Karpas-422 (cell line): ENCODE measurements around the gene ARRDC3. TPM values are rescaled to one million over a fixed set of nuclear protein-coding genes. Genes with fewer than 3 reads are reported as not detected.

Experiments used
- DNase-seq: peaks from one replicate; pipeline ENCODE4 v3.0.0-alpha.2; 2015
- H2AFZ ChIP-seq: fragments of 200-600 bp; sonication (generic); 2 replicates; pipeline ENCODE4 v1.6.1; 2014; ENCODE audit warnings: antibody characterized with exemption, low read length, mixed read lengths
- H3K27ac ChIP-seq: fragments of 200-600 bp; sonication (generic); 2 replicates; pipeline ENCODE4 v1.5.1; 2014; ENCODE audit warnings: mild to moderate bottlenecking, low read length, moderate library complexity
- H3K27me3 ChIP-seq: fragments of 200-600 bp; sonication (generic); 2 replicates; pipeline ENCODE4 v1.6.1; 2014; ENCODE audit warnings: low read length, mixed read lengths
- H3K36me3 ChIP-seq: fragments of 200-600 bp; sonication (generic); 2 replicates; pipeline ENCODE4 v1.6.1; 2014; ENCODE audit warnings: low read length, mixed read lengths; ENCODE audit not compliant: insufficient read depth
- H3K4me1 ChIP-seq: fragments of 200-600 bp; sonication (generic); 2 replicates; pipeline ENCODE4 v1.6.1; 2014; ENCODE audit warnings: mild to moderate bottlenecking, low read length, mixed read lengths
- H3K4me2 ChIP-seq: fragments of 200-600 bp; sonication (generic); 2 replicates; pipeline ENCODE4 v1.6.1; 2014; ENCODE audit warnings: low read length, low read depth, mild to moderate bottlenecking; ENCODE audit not compliant: poor library complexity, severe bottlenecking
- H3K4me3 ChIP-seq: fragments of 200-600 bp; sonication (generic); 2 replicates; pipeline ENCODE4 v1.5.1; 2014; ENCODE audit warnings: mild to moderate bottlenecking, antibody characterized with exemption, low read length, mixed read lengths
- H3K79me2 ChIP-seq: fragments of 200-600 bp; sonication (generic); 2 replicates; pipeline ENCODE4 v1.6.1; 2014; ENCODE audit warnings: mild to moderate bottlenecking, low read length, mixed read lengths
- H3K9ac ChIP-seq: fragments of 200-600 bp; sonication (generic); 2 replicates; pipeline ENCODE4 v1.6.0; 2014; ENCODE audit warnings: low read length
- H3K9me2 ChIP-seq: fragments of 200-600 bp; sonication (generic), shearing (Covaris generic); replicated peaks from 2 replicates; pipeline ENCODE4 v1.6.0; 2014; ENCODE audit warnings: mild to moderate bottlenecking, low read length, moderate library complexity; ENCODE audit not compliant: insufficient read depth
- H3K9me3 ChIP-seq: fragments of 300-700, 200-600 bp; sonication (generic); 2 replicates; pipeline ENCODE4 v1.6.1; 2014; ENCODE audit warnings: low read length, mixed read lengths
- H4K20me1 ChIP-seq: fragments of 200-600 bp; sonication (generic); 2 replicates; pipeline ENCODE4 v1.6.1; 2014; ENCODE audit warnings: mild to moderate bottlenecking, antibody characterized with exemption, low read length, low read depth; ENCODE audit not compliant: insufficient read depth
- total RNA-seq: library from RNA; depleted of rRNA; stranded (reverse); fragments of >200 nt; shearing (Covaris generic); gene quantifications from 2 replicates; pipeline ENCODE4 v1.2.3, GENCODE V29; 2014; ENCODE audit warnings: low replicate concordance

The ARRDC3 gene
- total RNA-seq, 1 experiment from 2014 or later, result 17.8 TPM

GRCh38 chr5:91382530-91383026 lies 539 bp downstream of the ARRDC3 start:
- H3K79me2 ChIP-seq, result peaks cover 44% of the 10 kb centered on the region
- peaks cover 29% of the 10 kb centered on the region for H3K4me1 ChIP-seq
- H4K20me1 ChIP-seq, result no peaks in the 10 kb centered on the region
- peak overlapping the region; percentile 98 for H3K4me3 ChIP-seq
- no peaks in the 10 kb centered on the region for H3K9me3 ChIP-seq
- H3K36me3 ChIP-seq, result peaks cover 6% of the 10 kb centered on the region
- H3K27ac ChIP-seq, result peak overlapping the region; percentile 97
- peak; percentile 79 for DNase-seq
- no peaks in the 10 kb centered on the region for H3K9me2 ChIP-seq
- H2AFZ ChIP-seq, result no peak overlapping the region
- H3K27me3 ChIP-seq, result no peaks in the 10 kb centered on the region
- H3K9ac ChIP-seq, result peak overlapping the region; percentile 99
- peak overlapping the region; percentile 100 for H3K4me2 ChIP-seq

- Histone ChIP-seq H3K9ac (peak overlapping the region; percentile 99), H3K27ac (peak overlapping the region; percentile 97), H3K79me2 (peaks cover 49% of the 10 kb centered on the region), H3K36me3 (peaks cover 13% of the 10 kb centered on the region), H4K20me1 (no peaks in the 10 kb centered on the region), H3K9me2 (no peaks in the 10 kb centered on the region), H3K27me3 (no peaks in the 10 kb centered on the region), H3K4me1 (peaks cover 29% of the 10 kb centered on the region), H3K9me3 (no peaks in the 10 kb centered on the region), H2AFZ (0 out of 2 replicates have a peak overlapping the region, but pooled peaks have one; percentile 4), H3K4me3 (peak overlapping the region; percentile 98), H3K4me2 (peak overlapping the region; percentile 100)
- peak; percentile 91 for DNase-seq
These were observed 1.2 kb downstream of the ARRDC3 start for GRCh38 chr5:91381774-91382359.

DNA sequence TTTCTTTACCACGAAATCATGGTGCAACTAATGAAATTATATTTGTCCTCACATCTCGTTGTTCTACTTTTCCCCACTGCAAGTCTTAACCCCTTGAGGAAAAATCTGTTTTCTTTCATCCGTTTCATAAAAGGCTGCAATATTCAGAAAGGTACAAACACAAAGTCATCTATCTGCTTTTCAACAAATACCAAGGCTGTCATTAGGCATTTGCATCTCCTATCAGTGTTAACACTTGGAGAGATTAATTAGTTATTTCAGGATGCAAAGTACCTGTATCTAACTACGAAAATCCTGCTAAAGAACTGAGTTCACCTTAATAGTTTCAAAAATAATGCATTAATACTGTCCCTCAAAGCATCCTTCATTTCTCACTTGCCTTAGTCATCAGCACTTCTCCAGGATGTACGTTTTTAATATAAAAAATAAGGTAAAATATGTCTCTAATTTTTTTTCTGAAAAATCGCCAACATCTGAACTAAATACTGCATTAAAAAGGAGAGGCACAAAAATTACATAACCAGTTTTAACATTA lies 1.8 kb downstream of the ARRDC3 start:
- no peaks in the 10 kb centered on the region for H3K27me3 ChIP-seq
- no peaks in the 10 kb centered on the region for H3K9me3 ChIP-seq
- H4K20me1 ChIP-seq, result no peaks in the 10 kb centered on the region
- peak overlapping the region; percentile 100 for H3K4me2 ChIP-seq
- peaks cover 29% of the 10 kb centered on the region for H3K4me1 ChIP-seq
- H3K9me2 ChIP-seq, result no peaks in the 10 kb centered on the region
- peak overlapping the region; percentile 99 for H3K9ac ChIP-seq
- H3K4me3 ChIP-seq, result peak overlapping the region; percentile 98
- peaks cover 52% of the 10 kb centered on the region for H3K79me2 ChIP-seq
- peaks cover 18% of the 10 kb centered on the region for H3K36me3 ChIP-seq
- no peak for DNase-seq
- H2AFZ ChIP-seq, result 0 out of 2 replicates have a peak overlapping the region, but pooled peaks have one; percentile 33
- H3K27ac ChIP-seq, result peak overlapping the region; percentile 97

- Histone ChIP-seq H2AFZ (peak overlapping the region; percentile 59; the same call in 1 of the 2 replicates), H3K36me3 (peaks cover 25% of the 10 kb centered on the region), H3K4me2 (peak overlapping the region; percentile 100), H3K79me2 (peaks cover 52% of the 10 kb centered on the region), H3K9me2 (no peaks in the 10 kb centered on the region), H3K9me3 (no peaks in the 10 kb centered on the region), H3K27ac (peak overlapping the region; percentile 97), H3K4me1 (peaks cover 29% of the 10 kb centered on the region), H3K27me3 (no peaks in the 10 kb centered on the region), H4K20me1 (no peaks in the 10 kb centered on the region), H3K9ac (peak overlapping the region; percentile 99), H3K4me3 (peak overlapping the region; percentile 98)
- DNase-seq, result peak; percentile 98
These were observed 2.5 kb downstream of the ARRDC3 start for GRCh38 chr5:91380491-91381238.

- Histone ChIP-seq H4K20me1 (no peaks in the 10 kb centered on the region), H2AFZ (peak overlapping the region; percentile 79; the same call in 1 of the 2 replicates), H3K27me3 (no peaks in the 10 kb centered on the region), H3K4me3 (peak overlapping the region; percentile 98), H3K79me2 (peaks cover 52% of the 10 kb centered on the region), H3K36me3 (peaks cover 27% of the 10 kb centered on the region), H3K9me3 (no peaks in the 10 kb centered on the region), H3K9me2 (no peaks in the 10 kb centered on the region), H3K4me2 (peak overlapping the region; percentile 100), H3K9ac (peak overlapping the region; percentile 99), H3K27ac (peak overlapping the region; percentile 97), H3K4me1 (peaks cover 29% of the 10 kb centered on the region)
- DNase-seq, result peak; percentile 98
These were observed 3.1 kb downstream of the ARRDC3 start for GRCh38 chr5:91379914-91380490.

GRCh38 chr5:91379246-91379913 lies 3.7 kb downstream of the ARRDC3 start:
- no peaks in the 10 kb centered on the region for H3K9me3 ChIP-seq
- H3K4me2 ChIP-seq, result peak overlapping the region; percentile 100
- no peaks in the 10 kb centered on the region for H3K9me2 ChIP-seq
- peaks cover 33% of the 10 kb centered on the region for H3K36me3 ChIP-seq
- peaks cover 24% of the 10 kb centered on the region for H3K4me1 ChIP-seq
- no peaks in the 10 kb centered on the region for H3K27me3 ChIP-seq
- no peaks in the 10 kb centered on the region for H4K20me1 ChIP-seq
- peaks cover 52% of the 10 kb centered on the region for H3K79me2 ChIP-seq
- H3K27ac ChIP-seq, result peak overlapping the region; percentile 93
- H2AFZ ChIP-seq, result peak overlapping the region; percentile 79; the same call in 1 of the 2 replicates
- peak overlapping the region; percentile 98 for H3K4me3 ChIP-seq
- peak; percentile 57 for DNase-seq
- H3K9ac ChIP-seq, result peak overlapping the region; percentile 89

DNA sequence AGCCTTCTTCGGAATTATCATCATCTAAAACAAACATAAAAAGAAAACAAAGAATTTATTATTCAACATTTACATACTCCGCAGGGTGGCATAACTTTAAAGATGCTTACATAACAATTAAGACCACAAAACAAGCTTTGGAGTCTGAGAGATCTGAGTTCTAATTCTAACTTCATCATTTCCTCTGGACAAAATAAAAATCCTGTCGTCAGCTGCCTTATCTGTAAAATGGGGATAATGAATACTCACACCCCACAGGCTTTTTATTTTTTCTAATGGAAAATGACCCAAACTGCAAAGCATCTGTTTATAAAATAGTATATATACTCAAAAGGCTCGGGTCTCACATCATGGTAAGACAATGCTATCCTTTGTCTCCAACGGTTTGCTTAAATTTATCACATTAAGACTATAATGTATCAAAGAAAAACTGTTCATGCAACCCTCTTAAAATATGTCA lies 4.3 kb downstream of the ARRDC3 start:
- H3K27ac ChIP-seq, result peak overlapping the region; percentile 93; the same call in 1 of the 2 replicates
- H3K79me2 ChIP-seq, result peaks cover 52% of the 10 kb centered on the region
- no peak for DNase-seq
- no peaks in the 10 kb centered on the region for H3K9me2 ChIP-seq
- no peaks in the 10 kb centered on the region for H3K9me3 ChIP-seq
- H2AFZ ChIP-seq, result no peak overlapping the region
- H3K4me2 ChIP-seq, result peak overlapping the region; percentile 100
- H3K27me3 ChIP-seq, result no peaks in the 10 kb centered on the region
- H3K4me3 ChIP-seq, result peak overlapping the region; percentile 98; the same call in 1 of the 2 replicates
- H3K4me1 ChIP-seq, result peaks cover 18% of the 10 kb centered on the region
- peak overlapping the region; percentile 89 for H3K9ac ChIP-seq
- H3K36me3 ChIP-seq, result peaks cover 38% of the 10 kb centered on the region
- H4K20me1 ChIP-seq, result no peaks in the 10 kb centered on the region
